Fibroblast of skin of left biceps (primary cell): Measurements from ENCODE around the gene OSGEP.

Source experiments
- DNase-seq, 2 experiments: peaks; one replicate each; pipeline ENCODE4 v3.0.0-alpha.2; 2013; ENCODE audit warnings: low read depth in 2 of 2

Gene OSGEP

GRCh38 chr14:20454516-20455354, at the start of gene OSGEP, which contains the start of gene APEX1:
Gene OSGEP (minus strand): TSS chr14:20454812. CDS start chr14:20454683, 129 bp downstream.
Gene APEX1 (plus strand): TSS chr14:20455226. CDS start chr14:20455646, 420 bp downstream.
- peak; percentile 97 for DNase-seq

GRCh38 chr14:20503898-20504297, 49.3 kb upstream of the OSGEP start:
- no peak for DNase-seq

- no peak for DNase-seq
These were observed 46.7 kb upstream of the OSGEP start for GRCh38 chr14:20501346-20501745.

DNA sequence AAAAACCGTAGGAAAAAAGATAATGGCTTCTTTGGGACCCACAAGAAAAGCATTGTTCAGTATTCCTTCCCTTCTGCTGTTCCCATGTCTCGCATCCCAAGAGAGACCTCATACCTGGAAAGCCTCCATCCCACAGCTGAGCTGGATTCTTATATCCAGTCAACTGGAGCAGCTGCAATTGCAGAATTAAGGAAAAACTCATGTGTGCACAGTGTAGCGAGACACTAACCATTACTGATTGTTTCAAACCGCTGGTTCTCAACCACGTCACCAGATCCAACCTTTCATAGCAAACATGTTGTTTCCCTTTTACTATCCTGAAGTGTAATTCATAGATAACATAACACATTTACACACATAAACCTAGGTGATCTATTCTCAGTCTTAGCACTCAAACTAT, 45.3 kb upstream of the OSGEP start:
- no peak for DNase-seq

GRCh38 chr14:20499108-20499507, 44.5 kb upstream of the OSGEP start:
- no peak for DNase-seq

DNA sequence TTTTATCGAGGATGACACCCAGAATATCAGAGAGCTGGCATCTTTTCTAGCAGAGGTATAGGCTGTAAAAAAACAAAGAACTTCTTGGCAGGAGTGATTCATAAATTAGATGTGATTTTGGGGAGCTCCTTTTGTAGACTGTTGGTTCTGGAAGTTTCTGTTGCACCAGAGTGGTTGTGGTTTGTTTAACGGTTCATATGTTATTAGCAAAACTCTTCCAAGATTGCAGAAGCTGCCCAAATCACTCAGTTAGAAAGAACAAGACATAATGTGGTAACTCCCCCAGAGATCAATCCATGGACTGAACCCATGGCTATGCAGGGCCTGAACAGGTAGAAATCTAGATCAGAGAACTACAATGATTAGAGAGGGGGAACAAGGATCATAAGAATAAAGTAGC, 44.0 kb upstream of the OSGEP start:
- no peak for DNase-seq

DNA sequence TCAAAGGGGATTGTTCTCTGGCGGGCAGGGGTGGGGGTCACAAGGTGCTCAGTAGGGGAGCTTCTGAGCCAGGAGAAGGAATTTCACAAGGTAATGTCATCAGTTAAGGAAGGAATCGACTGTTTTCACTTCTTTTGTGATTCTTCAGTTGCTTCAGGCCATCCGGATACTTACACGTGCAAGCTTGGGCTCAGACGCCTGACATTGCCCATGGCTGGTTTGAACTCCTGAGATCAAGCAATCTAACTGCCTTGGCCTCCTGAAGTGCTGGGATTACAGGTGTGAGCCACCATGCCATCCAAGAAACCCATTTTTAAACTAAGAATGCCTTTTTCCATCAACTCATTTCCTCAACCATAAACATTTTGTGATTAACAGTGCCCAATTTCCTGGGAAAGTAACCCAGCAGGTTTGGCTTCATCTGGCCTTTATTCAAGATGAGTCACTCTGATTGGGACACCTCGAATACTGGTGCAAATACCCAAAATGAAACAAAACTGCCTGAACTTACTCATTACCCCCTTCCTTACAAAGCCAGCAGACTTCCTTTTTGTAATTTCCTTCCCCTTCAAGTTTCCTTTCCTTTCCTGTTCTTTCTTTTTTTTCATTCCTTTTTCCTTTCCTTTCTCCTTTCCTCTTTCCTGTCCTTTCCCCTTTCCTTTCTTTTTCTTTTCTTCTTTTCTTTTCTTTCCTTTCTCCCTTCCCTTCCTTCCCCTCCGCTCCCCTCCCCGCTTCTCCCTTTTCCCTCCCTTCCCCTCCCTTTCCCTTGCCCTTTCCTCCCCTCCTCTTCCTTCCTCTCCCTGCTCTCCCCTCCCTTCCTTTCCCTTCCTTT, 40.5 kb upstream of the OSGEP start:
- no peak for DNase-seq

- DNase-seq, result no peak
These were observed 39.0 kb upstream of the OSGEP start for GRCh38 chr14:20493634-20494033.

- no peak for DNase-seq
These were observed 37.9 kb upstream of the OSGEP start for GRCh38 chr14:20492486-20492885.

GRCh38 chr14:20490563-20490962, 36.0 kb upstream of the OSGEP start:
- no peak for DNase-seq

- DNase-seq, result no peak
These were observed 34.7 kb upstream of the OSGEP start for GRCh38 chr14:20489093-20489994.

DNA sequence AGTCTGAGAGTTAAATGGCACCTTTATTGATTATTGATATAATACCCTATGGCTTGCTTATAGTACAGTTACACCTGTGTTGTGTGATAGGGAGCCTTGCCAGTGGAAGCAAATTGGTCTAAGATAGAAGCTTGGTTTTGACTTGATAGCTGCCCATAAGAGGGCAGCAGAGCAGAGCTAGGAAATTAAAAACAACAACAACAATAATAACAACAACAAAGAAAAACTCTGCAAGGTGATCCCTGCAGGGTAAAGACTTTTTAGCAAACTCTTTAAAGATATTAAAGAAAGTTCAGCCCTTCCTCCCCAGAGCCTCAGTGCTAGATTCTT, 32.7 kb upstream of the OSGEP start:
- DNase-seq, result no peak

DNA sequence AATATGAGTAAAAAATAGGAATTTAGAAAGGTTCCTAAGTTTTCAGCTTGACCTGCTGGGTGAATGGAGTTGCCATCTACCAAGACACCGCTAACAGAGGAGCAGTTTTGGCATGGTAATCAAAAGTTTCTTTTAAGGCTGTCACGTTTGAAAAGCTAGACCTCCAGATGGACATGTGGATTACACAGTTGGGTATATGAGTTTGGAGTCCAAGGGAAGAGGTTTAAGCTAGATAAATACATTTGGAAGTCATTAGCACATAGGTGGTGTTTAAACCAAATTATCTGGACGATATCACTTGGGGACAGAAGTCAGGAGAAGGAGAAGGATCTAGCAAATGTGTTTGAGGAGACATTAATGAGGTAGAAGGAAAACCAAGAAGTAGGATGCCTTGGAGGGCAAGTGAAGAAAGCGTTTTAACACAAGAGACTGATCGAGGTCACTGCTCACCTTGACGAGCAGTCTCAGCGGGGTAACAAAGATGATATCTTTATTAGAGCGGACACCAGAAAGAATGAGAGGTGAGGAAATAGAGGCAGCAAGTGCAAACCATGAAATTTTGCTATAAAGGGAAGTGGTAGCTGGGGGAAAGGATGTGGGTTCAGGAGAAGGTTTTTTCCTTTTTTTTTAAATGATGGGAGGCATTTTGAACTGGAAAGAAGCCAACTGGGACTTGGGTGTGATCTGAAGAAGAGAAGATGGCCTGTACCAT, 32.2 kb upstream of the OSGEP start:
- DNase-seq, result no peak

DNA sequence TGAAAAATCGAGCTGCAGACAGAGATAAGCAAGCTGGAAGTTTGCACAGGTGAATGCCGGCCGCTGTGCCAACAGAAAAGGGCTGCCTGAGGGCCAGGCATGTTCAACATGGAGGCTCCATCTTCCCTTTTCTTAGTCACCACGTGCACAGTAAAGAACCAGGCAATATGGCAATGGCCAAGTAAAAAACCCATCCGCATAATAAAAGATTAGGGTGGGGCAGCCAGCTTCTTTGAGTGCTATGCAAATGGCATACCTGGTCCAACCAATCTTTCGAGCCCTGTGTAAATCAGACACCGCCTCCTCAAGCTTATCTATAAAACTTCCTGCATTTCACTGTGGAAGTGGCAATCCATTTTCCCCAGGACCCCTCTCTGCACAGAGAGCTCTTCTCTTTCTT, 31.3 kb upstream of the OSGEP start:
- DNase-seq, result no peak

- DNase-seq, result no peak
These were observed 27.8 kb upstream of the OSGEP start for GRCh38 chr14:20482382-20482781.

DNA sequence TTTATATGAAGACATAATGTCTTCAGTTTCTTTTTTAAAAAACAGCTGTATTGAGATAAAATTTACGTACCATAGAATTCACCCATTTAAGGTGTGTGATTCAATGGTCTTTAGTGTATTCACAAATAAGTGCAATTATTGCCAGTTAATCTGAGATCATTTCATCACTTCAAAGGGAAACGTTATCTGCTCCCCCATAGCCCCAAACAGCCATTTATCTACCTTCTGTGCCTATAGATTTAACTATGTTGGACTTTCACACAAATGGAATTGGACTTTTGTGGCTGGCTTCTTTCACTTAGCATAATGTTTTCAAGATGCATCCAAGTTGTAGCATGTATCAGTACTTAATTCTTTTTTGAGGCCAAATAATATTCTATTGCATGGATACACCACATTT, 24.3 kb upstream of the OSGEP start:
- no peak for DNase-seq

DNA sequence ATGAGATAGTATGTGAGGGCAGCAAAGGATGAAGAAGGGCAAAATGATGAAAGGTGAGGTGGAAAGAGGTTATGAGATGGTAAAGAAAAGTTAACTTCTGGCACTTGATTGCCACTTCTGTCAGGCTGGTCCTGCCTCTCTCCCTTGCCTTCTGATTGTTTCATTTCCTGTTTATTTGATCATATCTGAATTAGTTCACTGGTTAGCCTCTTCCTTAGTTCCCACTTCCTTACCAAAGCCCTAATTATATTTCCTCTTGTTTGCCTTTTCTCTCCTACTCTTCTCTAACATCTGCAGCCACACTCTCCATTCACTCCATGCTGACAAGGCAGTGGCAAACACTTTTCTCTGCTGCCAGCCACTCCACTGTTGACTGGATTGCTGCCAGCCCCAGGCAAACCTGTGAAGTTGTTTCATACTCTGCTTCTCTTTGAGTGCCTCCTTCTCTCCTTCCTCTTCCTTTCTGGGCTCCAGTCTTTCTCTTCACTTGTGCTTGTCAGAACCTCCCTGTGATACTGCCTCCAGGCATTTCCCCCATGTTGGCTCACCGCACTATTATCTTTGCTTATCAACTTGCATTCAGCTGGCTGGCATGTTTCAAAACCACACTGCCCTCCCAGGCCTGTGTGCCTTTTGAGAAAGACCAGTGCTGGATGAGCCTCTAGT, 22.7 kb upstream of the OSGEP start:
- DNase-seq, result no peak

DNA sequence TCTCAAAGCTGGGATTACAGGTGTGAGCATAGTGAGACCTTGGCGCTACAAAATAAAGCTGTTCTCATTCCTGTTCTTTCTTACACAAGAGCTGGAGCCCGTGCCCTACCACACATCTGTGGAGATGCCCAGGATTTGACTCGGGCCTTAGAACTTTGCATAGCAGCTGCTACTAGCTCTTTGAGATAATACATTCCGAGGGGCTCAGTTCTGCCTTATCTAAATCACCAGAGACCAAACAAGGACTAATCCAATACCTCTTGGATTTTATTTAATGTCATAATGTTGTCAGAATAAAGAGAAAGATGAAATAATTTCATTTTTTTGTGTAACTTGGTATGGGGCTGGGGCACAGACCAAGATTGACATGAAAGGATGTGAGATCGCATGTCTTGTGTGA, 22.2 kb upstream of the OSGEP start:
- no peak for DNase-seq

DNA sequence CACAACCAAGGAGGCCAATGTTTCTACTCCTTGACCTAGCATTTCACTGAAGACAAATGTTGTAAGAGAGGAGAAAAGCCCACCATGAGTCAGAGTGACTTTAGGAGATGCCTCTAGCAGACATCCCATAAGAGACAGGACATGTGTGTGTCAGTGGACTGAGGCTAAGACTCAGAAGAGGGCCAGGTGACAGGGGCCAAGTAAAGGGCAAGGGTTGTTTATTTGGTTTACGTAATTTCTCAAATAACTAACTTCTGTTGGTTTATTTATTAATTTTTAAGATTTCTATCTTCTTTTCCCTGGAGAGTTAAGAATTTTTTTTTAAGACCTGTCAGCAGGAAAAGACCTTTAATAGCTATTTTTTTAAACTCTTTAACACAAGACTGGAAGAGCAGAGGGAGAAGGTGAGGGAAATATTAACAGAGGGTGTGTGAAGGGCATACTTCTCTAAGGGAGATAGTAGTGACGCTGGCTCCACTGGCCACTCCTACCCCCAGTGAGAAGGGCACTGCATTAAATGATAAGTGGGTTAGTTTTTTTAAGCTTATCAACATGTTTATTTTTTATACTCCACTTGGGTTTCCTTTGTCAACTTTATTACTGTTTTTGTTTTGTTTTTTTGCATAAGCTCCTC, 18.0 kb upstream of the OSGEP start:
- no peak for DNase-seq

GRCh38 chr14:20470603-20470901, 15.9 kb upstream of the OSGEP start:
- no peak for DNase-seq
